PC-9 (cell line): ENCODE data around the gene ZGLP1. TPM values are rescaled to one million over a fixed set of nuclear protein-coding genes. Genes with fewer than 3 reads are reported as not detected.

ENCODE experiments used
- BruUV-seq: library from RNA; stranded (reverse); fragments of 400-500 nt; replicated peaks from 2 replicates; lab custom pipeline; 2021; lab: Mats Ljungman, UMichigan
- CTCF ChIA-PET: fragments of 300-600 bp; sonication (Branson Sonifier 250); formaldehyde crosslinking; loops from one replicate; lab custom pipeline; 2022; ENCODE audit warnings: antibody characterized with exemption; lab: Charles Lee
- POLR2A ChIA-PET: fragments of 300-600 bp; sonication (Branson Sonifier 250); formaldehyde crosslinking; loops from one replicate; lab custom pipeline; 2022; ENCODE audit warnings: antibody characterized with exemption; ENCODE audit not compliant: unreplicated experiment; lab: Charles Lee
- DNase-seq, 2 experiments: peaks; one replicate each; pipeline versions ENCODE4 v3.0.0 to v3.0.0-alpha.2; 2015 to 2022; ENCODE audit warnings: mixed read lengths in 1 of 2
- H2AFZ ChIP-seq: fragments of 200-600 bp; sonication (generic); 2 replicates; pipeline ENCODE4 v1.8.1; 2017; ENCODE audit warnings: antibody characterized with exemption
- H3F3A ChIP-seq: fragments of 200-600 bp; sonication (generic); 2 replicates; pipeline ENCODE4 v1.8.1; 2017; ENCODE audit warnings: antibody characterized with exemption, mild to moderate bottlenecking, low read depth; ENCODE audit not compliant: insufficient read depth
- H3K27ac ChIP-seq: fragments of 200-600 bp; sonication (generic); 2 replicates; pipeline ENCODE4 v1.6.1; 2016; ENCODE audit warnings: mixed run types
- H3K27me3 ChIP-seq: fragments of 200-600 bp; sonication (generic); 2 replicates; pipeline ENCODE4 v1.6.1; 2016; ENCODE audit warnings: low read depth, mixed run types; ENCODE audit not compliant: insufficient read depth
- H3K36me3 ChIP-seq: fragments of 200-600 bp; sonication (generic); 2 replicates; pipeline ENCODE4 v1.6.1; 2016; ENCODE audit warnings: low read depth, mixed run types
- H3K4me1 ChIP-seq: fragments of 200-600 bp; sonication (generic); replicated peaks from 2 replicates; pipeline ENCODE4 v1.6.1; 2016; ENCODE audit warnings: mixed run types; ENCODE audit not compliant: insufficient read depth
- H3K4me2 ChIP-seq: fragments of 200-600 bp; sonication (generic); 2 replicates; pipeline ENCODE4 v1.6.1; 2017; ENCODE audit warnings: mixed run types
- H3K4me3 ChIP-seq: fragments of 200-600 bp; sonication (generic); 2 replicates; pipeline ENCODE4 v1.6.1; 2016; ENCODE audit warnings: mixed run types
- H3K79me2 ChIP-seq: fragments of 200-600 bp; sonication (generic); 2 replicates; pipeline ENCODE4 v1.6.1; 2017; ENCODE audit warnings: low read depth, mixed run types
- H3K9me2 ChIP-seq: fragments of 200-600 bp; sonication (generic); 2 replicates; pipeline ENCODE4 v1.8.1; 2017; ENCODE audit warnings: mild to moderate bottlenecking; ENCODE audit not compliant: insufficient read depth
- H3K9me3 ChIP-seq: fragments of 200-600 bp; sonication (generic); 2 replicates; pipeline ENCODE4 v1.8.1; 2016; ENCODE audit warnings: low read depth; ENCODE audit not compliant: insufficient read depth
- H4K20me1 ChIP-seq: fragments of 200-600 bp; sonication (generic); 2 replicates; pipeline ENCODE4 v1.8.1; 2017; ENCODE audit not compliant: insufficient read depth
- CTCF ChIP-seq: fragments of 200-600 bp; sonication (generic); conservative IDR thresholded peaks from 2 replicates; pipeline ENCODE4 v1.6.1; 2017; ENCODE audit warnings: mixed run types, antibody characterized with exemption, mild to moderate bottlenecking, moderate library complexity
- EZH2 ChIP-seq: fragments of 200-600 bp; sonication (generic); IDR thresholded peaks from 2 replicates; pipeline ENCODE4 v1.8.0; 2017; ENCODE audit warnings: antibody characterized with exemption, low read depth
- intact Hi-C: fragments of 100-400 bp; cut with micrococcal nuclease; formaldehyde crosslinking; loops from one replicate; pipeline ENCODE4 v1.10.0; 2022; ENCODE audit not compliant: unreplicated experiment
- total RNA-seq: library from RNA; stranded (reverse); gene quantifications from 2 replicates; pipeline ENCODE4 v1.2.3, GENCODE V29; 2021

Gene ZGLP1
- total RNA-seq, 1 experiment from 2014 or later, result 7.5 TPM

DNA sequence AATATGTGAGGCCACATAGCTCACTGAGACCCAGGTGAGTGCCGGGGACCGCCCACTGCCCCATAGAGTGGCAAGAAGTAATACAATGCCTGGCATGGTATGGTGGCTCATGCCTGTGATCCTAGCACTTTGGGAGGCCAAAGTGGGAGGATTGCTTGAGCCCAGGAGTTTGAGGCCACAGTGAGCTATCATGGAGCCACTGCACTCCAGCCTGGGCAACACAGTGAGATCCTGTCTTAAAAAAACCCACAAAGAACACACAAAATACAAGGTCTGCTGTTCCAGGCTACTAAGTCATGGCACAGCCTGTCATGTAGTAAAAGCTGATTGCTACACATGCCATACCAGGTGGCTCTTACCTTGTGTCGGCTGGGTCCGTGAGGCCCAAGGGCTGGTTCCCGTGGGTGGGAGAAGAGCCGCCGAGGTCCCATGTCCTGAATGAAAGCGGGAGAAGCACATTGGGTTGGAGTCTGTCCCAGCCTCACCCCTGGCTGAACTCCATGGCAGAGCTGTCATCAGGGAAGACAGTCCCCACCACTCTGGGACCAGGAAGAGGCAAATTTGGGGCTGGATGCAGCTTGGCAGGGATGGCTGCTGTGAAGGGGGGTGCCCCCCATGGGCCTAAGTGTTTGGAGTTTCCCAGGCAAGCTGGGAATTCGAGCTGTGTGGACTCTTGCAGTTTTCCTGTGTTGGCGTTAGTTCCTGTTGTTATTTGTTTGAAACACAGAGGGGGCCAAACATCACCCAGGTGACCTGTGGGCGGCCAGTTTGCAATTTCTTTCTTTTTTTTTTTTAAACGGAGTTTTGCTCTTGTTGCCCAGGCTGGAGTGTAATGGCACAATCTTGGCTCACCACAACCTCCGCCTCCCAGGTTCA is 9.4 kb upstream of the ZGLP1 start:
- Histone ChIP-seq H3K9me3 (no peaks in the 10 kb centered on the region), H3K36me3 (0 out of 2 replicates have a peak, but pooled peaks cover 3% of the 10 kb centered on the region), H3K4me3 (no peak overlapping the region), H3K27ac (no peak overlapping the region), H3F3A (peaks cover 52% of the 10 kb centered on the region), H3K4me2 (no peak overlapping the region), H3K4me1 (peaks cover 14% of the 10 kb centered on the region), H4K20me1 (peaks cover 7% of the 10 kb centered on the region), H2AFZ (no peak overlapping the region), H3K27me3 (no peaks in the 10 kb centered on the region), H3K9me2 (no peaks in the 10 kb centered on the region), H3K79me2 (peaks cover 10% of the 10 kb centered on the region; the same call in 1 of the 2 replicates)
- intact Hi-C loops, result no loop called here
- TF ChIP-seq CTCF, result no peak
- TF ChIP-seq EZH2, result no peak
- POLR2A ChIA-PET, result interaction anchor here (0.6 kb wide), 1 partner anchor 15 kb away, joined by 3 read pairs; no protein-coding TSS in a partner anchor
- no peak for DNase-seq
- no TSS peak for BruUV-seq
- CTCF ChIA-PET, result interaction anchor here (0.5 kb wide), 1 partner anchor 146 kb away, joined by 3 read pairs; no protein-coding TSS in a partner anchor

DNA sequence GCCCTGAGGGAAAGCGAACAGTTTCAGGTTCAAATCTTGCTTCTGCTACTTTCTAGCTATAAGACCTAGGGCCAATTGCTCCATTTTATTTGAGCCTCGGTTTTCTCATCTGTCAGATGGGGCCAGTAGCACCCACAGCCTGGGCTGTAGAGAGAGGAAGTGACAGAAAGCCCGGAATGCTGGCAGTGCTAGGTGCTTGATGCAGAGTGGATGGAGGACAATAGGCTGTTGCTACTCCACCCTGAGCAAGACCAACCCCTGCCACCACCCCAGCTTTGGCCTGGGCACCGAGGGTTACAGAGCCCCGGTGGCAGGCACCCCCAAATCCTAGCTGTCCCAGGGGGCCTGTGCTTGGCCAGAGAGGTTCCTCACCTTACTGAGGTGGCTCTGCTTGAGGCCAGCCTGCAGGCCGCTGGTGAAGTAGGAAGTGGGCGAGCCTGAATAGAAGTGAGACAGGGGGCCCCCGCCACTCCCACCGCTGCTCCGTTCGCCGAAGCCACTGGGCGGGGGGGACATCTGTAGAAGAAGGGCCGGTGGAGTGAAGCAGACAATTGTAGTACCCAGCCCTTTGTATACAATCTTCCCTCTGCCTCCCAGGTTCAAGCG is 8.3 kb upstream of the ZGLP1 start:
- POLR2A ChIA-PET, result no interaction called here
- no TSS peak for BruUV-seq

More for the DNA sequence above, 8.3 kb upstream of the ZGLP1 start:
- Histone ChIP-seq H3K4me1 (peaks cover 14% of the 10 kb centered on the region), H3K4me2 (no peak overlapping the region), H4K20me1 (no peaks in the 10 kb centered on the region), H3K27me3 (no peaks in the 10 kb centered on the region), H3K79me2 (peaks cover 11% of the 10 kb centered on the region; the same call in 1 of the 2 replicates), H3K36me3 (0 out of 2 replicates have a peak, but pooled peaks cover 3% of the 10 kb centered on the region), H3F3A (peaks cover 56% of the 10 kb centered on the region), H2AFZ (no peak overlapping the region), H3K9me2 (no peaks in the 10 kb centered on the region), H3K9me3 (no peaks in the 10 kb centered on the region), H3K4me3 (no peak overlapping the region), H3K27ac (no peak overlapping the region)
- no peak for DNase-seq
- CTCF ChIA-PET, result no interaction called here
- TF ChIP-seq EZH2 (no peak), CTCF (no peak)
- intact Hi-C loops, result no loop called here
